PC-9 (cell line): ENCODE results near the gene ZNRF3. TPM values are rescaled to one million over a fixed set of nuclear protein-coding genes. Genes with fewer than 3 reads are reported as not detected.

Source experiments
- BruUV-seq: library from RNA; stranded (reverse); fragments of 400-500 nt; replicated peaks from 2 replicates; lab custom pipeline; 2021; lab: Mats Ljungman, UMichigan
- CTCF ChIA-PET: fragments of 300-600 bp; sonication (Branson Sonifier 250); formaldehyde crosslinking; loops from one replicate; lab custom pipeline; 2022; ENCODE audit warnings: antibody characterized with exemption; lab: Charles Lee
- POLR2A ChIA-PET: fragments of 300-600 bp; sonication (Branson Sonifier 250); formaldehyde crosslinking; loops from one replicate; lab custom pipeline; 2022; ENCODE audit warnings: antibody characterized with exemption; ENCODE audit not compliant: unreplicated experiment; lab: Charles Lee
- DNase-seq, 2 experiments: peaks; one replicate each; pipeline versions ENCODE4 v3.0.0 to v3.0.0-alpha.2; 2015 to 2022; ENCODE audit warnings: mixed read lengths in 1 of 2
- H2AFZ ChIP-seq: fragments of 200-600 bp; sonication (generic); 2 replicates; pipeline ENCODE4 v1.8.1; 2017; ENCODE audit warnings: antibody characterized with exemption
- H3F3A ChIP-seq: fragments of 200-600 bp; sonication (generic); 2 replicates; pipeline ENCODE4 v1.8.1; 2017; ENCODE audit warnings: antibody characterized with exemption, mild to moderate bottlenecking, low read depth; ENCODE audit not compliant: insufficient read depth
- H3K27ac ChIP-seq: fragments of 200-600 bp; sonication (generic); 2 replicates; pipeline ENCODE4 v1.6.1; 2016; ENCODE audit warnings: mixed run types
- H3K27me3 ChIP-seq: fragments of 200-600 bp; sonication (generic); 2 replicates; pipeline ENCODE4 v1.6.1; 2016; ENCODE audit warnings: low read depth, mixed run types; ENCODE audit not compliant: insufficient read depth
- H3K36me3 ChIP-seq: fragments of 200-600 bp; sonication (generic); 2 replicates; pipeline ENCODE4 v1.6.1; 2016; ENCODE audit warnings: low read depth, mixed run types
- H3K4me1 ChIP-seq: fragments of 200-600 bp; sonication (generic); replicated peaks from 2 replicates; pipeline ENCODE4 v1.6.1; 2016; ENCODE audit warnings: mixed run types; ENCODE audit not compliant: insufficient read depth
- H3K4me2 ChIP-seq: fragments of 200-600 bp; sonication (generic); 2 replicates; pipeline ENCODE4 v1.6.1; 2017; ENCODE audit warnings: mixed run types
- H3K4me3 ChIP-seq: fragments of 200-600 bp; sonication (generic); 2 replicates; pipeline ENCODE4 v1.6.1; 2016; ENCODE audit warnings: mixed run types
- H3K79me2 ChIP-seq: fragments of 200-600 bp; sonication (generic); 2 replicates; pipeline ENCODE4 v1.6.1; 2017; ENCODE audit warnings: low read depth, mixed run types
- H3K9me2 ChIP-seq: fragments of 200-600 bp; sonication (generic); 2 replicates; pipeline ENCODE4 v1.8.1; 2017; ENCODE audit warnings: mild to moderate bottlenecking; ENCODE audit not compliant: insufficient read depth
- H3K9me3 ChIP-seq: fragments of 200-600 bp; sonication (generic); 2 replicates; pipeline ENCODE4 v1.8.1; 2016; ENCODE audit warnings: low read depth; ENCODE audit not compliant: insufficient read depth
- H4K20me1 ChIP-seq: fragments of 200-600 bp; sonication (generic); 2 replicates; pipeline ENCODE4 v1.8.1; 2017; ENCODE audit not compliant: insufficient read depth
- CTCF ChIP-seq: fragments of 200-600 bp; sonication (generic); conservative IDR thresholded peaks from 2 replicates; pipeline ENCODE4 v1.6.1; 2017; ENCODE audit warnings: mixed run types, antibody characterized with exemption, mild to moderate bottlenecking, moderate library complexity
- EZH2 ChIP-seq: fragments of 200-600 bp; sonication (generic); IDR thresholded peaks from 2 replicates; pipeline ENCODE4 v1.8.0; 2017; ENCODE audit warnings: antibody characterized with exemption, low read depth
- intact Hi-C: fragments of 100-400 bp; cut with micrococcal nuclease; formaldehyde crosslinking; loops from one replicate; pipeline ENCODE4 v1.10.0; 2022; ENCODE audit not compliant: unreplicated experiment
- total RNA-seq: library from RNA; stranded (reverse); gene quantifications from 2 replicates; pipeline ENCODE4 v1.2.3, GENCODE V29; 2021

Gene ZNRF3
- total RNA-seq, 1 experiment from 2014 or later, result 5.2 TPM

DNA sequence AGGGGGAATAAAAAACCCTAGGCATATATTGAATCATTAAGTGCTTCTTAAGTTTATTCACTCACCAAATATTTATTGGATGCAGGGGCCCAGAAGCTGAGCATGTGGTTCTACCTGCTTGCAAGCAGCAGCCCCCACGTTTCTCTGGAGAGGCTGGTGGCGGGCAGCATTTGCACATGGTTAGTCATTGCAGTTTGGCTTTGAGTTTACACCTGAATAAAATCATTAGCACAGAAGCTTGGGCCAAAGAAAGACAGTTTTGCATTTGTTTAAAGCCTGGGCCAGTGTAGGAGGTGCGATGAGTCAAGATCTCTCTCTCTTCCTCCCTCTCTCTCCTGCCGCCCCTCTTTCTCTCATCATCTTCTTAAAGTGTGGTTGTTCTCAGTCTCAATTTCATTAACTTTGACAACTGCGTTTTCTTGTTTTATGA is 105.7 kb downstream of the ZNRF3 start:
- Histone ChIP-seq H3K4me3 (no peak overlapping the region), H3K36me3 (peaks cover 12% of the 10 kb centered on the region), H3K9me2 (no peaks in the 10 kb centered on the region), H3K4me2 (no peak overlapping the region), H3K79me2 (no peaks in the 10 kb centered on the region), H2AFZ (no peak overlapping the region), H3K27me3 (no peaks in the 10 kb centered on the region), H3K4me1 (peaks cover 14% of the 10 kb centered on the region), H4K20me1 (peaks cover 7% of the 10 kb centered on the region; the same call in 1 of the 2 replicates), H3K9me3 (no peaks in the 10 kb centered on the region), H3K27ac (no peak overlapping the region), H3F3A (no peaks in the 10 kb centered on the region)
- ChIA-PET CTCF (no interaction called here), POLR2A (no interaction called here)
- BruUV-seq, result no TSS peak
- intact Hi-C loops, result no loop called here
- no peak for DNase-seq
- no peak for TF ChIP-seq CTCF
- TF ChIP-seq EZH2, result no peak

GRCh38 chr22:28989484-28989883 is 106.1 kb downstream of the ZNRF3 start:
- H3K4me1 ChIP-seq, result peaks cover 12% of the 10 kb centered on the region
- no TSS peak for BruUV-seq
- H3F3A ChIP-seq, result no peaks in the 10 kb centered on the region
- peaks cover 3% of the 10 kb centered on the region; the same call in 1 of the 2 replicates for H4K20me1 ChIP-seq
- no peaks in the 10 kb centered on the region for H3K9me2 ChIP-seq
- POLR2A ChIA-PET, result no interaction called here
- CTCF ChIA-PET, result no interaction called here
- DNase-seq, result no peak
- no peaks in the 10 kb centered on the region for H3K27me3 ChIP-seq
- H3K36me3 ChIP-seq, result peaks cover 12% of the 10 kb centered on the region
- H3K27ac ChIP-seq, result no peak overlapping the region
- H3K4me2 ChIP-seq, result no peak overlapping the region
- H2AFZ ChIP-seq, result no peak overlapping the region
- intact Hi-C loops, result no loop called here
- no peaks in the 10 kb centered on the region for H3K79me2 ChIP-seq
- no peak overlapping the region for H3K4me3 ChIP-seq
- no peaks in the 10 kb centered on the region for H3K9me3 ChIP-seq
- TF ChIP-seq CTCF (no peak), EZH2 (no peak)

DNA sequence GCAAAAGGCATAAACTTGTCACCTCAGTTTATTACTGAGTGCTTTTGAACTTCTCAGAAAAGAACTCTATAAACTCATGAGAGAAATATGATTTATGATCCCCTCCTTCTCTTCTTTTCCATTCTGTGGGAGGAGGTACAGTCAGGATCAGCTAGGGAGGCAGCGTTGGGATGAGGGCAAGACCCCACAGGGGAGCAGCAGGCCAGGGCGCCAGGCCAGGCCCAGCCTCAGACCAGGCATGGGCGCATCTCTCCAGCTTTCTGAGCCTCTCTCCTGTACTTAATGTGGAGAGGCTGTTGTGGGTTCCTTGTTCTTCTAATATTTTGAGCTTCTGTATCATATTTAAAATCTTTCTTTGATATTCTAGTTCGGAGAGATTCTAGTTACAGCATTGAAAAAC is 106.5 kb downstream of the ZNRF3 start:
- Histone ChIP-seq H4K20me1 (no peaks in the 10 kb centered on the region), H3K36me3 (peaks cover 12% of the 10 kb centered on the region), H3K79me2 (no peaks in the 10 kb centered on the region), H3K9me3 (no peaks in the 10 kb centered on the region), H3K27ac (no peak overlapping the region), H3K4me3 (no peak overlapping the region), H3K4me2 (no peak overlapping the region), H3F3A (no peaks in the 10 kb centered on the region), H2AFZ (no peak overlapping the region), H3K4me1 (peaks cover 12% of the 10 kb centered on the region), H3K9me2 (no peaks in the 10 kb centered on the region), H3K27me3 (no peaks in the 10 kb centered on the region)
- intact Hi-C loops, result no loop called here
- BruUV-seq, result no TSS peak
- no peak for TF ChIP-seq CTCF
- TF ChIP-seq EZH2, result no peak
- POLR2A ChIA-PET, result no interaction called here
- DNase-seq, result no peak
- CTCF ChIA-PET, result no interaction called here
